Smooth muscle cell (in vitro differentiated cells): ENCODE measurements around the gene HLA-E. TPM values are rescaled to one million over a fixed set of nuclear protein-coding genes. Genes with fewer than 3 reads are reported as not detected.
"Not testable (repeated sequence)": the region's sequence is repeated elsewhere in the genome, so short reads cannot be mapped to it uniquely, and the experiment has no call there.

Experiments
- DNase-seq: peaks from one replicate; lab custom pipeline; 2025; ENCODE audit not compliant: unreplicated experiment; lab: John Stamatoyannopoulos, UW
- H2AFZ ChIP-seq: fragments of 200-600 bp; sonication (generic); 2 replicates; pipeline ENCODE4 v1.6.0; 2016; ENCODE audit warnings: antibody characterized with exemption, low read depth, mild to moderate bottlenecking
- H3F3A ChIP-seq: fragments of 200-600 bp; sonication (generic); 2 replicates; pipeline ENCODE4 v1.6.0; 2017; ENCODE audit warnings: antibody characterized with exemption, low read depth
- H3K27ac ChIP-seq: fragments of 200-600 bp; sonication (generic); 2 replicates; pipeline ENCODE4 v1.5.1; 2016; ENCODE audit warnings: low read depth, mild to moderate bottlenecking
- H3K27me3 ChIP-seq: fragments of 200-600 bp; sonication (generic); 2 replicates; pipeline ENCODE4 v1.6.1; 2016; ENCODE audit warnings: low read depth, mild to moderate bottlenecking
- H3K36me3 ChIP-seq: fragments of 200-600 bp; sonication (generic); 2 replicates; pipeline ENCODE4 v1.5.1; 2016; ENCODE audit warnings: low read depth
- H3K4me1 ChIP-seq: fragments of 200-600 bp; sonication (generic); 2 replicates; pipeline ENCODE4 v1.5.1; 2016; ENCODE audit warnings: low read depth
- H3K4me2 ChIP-seq: fragments of 200-600 bp; sonication (generic); 2 replicates; pipeline ENCODE4 v1.6.0; 2016; ENCODE audit warnings: mild to moderate bottlenecking
- H3K4me3 ChIP-seq: fragments of 200-600 bp; sonication (generic); 2 replicates; pipeline ENCODE4 v1.5.1; 2016; ENCODE audit warnings: mild to moderate bottlenecking
- H3K79me2 ChIP-seq: fragments of 200-600 bp; sonication (generic); 2 replicates; pipeline ENCODE4 v1.6.0; 2016; ENCODE audit warnings: low read depth, mild to moderate bottlenecking
- H3K9ac ChIP-seq: fragments of 200-600 bp; sonication (generic); 2 replicates; pipeline ENCODE4 v1.6.0; 2016; ENCODE audit warnings: low read depth
- H3K9me3 ChIP-seq: fragments of 200-600 bp; sonication (generic); replicated peaks from 2 replicates; pipeline ENCODE4 v1.5.1; 2016; ENCODE audit warnings: low read depth
- H4K20me1 ChIP-seq: fragments of 200-600 bp; sonication (generic); 2 replicates; pipeline ENCODE4 v1.6.0; 2016; ENCODE audit warnings: low read depth
- WGBS: methylation state at CpG from one replicate; pipeline ENCODE4 v1.1.7; 2016; ENCODE audit warnings: low lambda C conversion rate; 5-methylcytosine and 5-hydroxymethylcytosine counted together
- polyA plus RNA-seq: library from polyadenylated mRNA; unstranded; fragments of >200 nt; fragmentation: Nextera tagmentation; extraction: Ambion mirVana; gene quantifications from 2 replicates; pipeline ENCODE4 v1.2.1, GENCODE V29; 2016
- total RNA-seq: library from RNA; depleted of rRNA; stranded (reverse); fragments of >200 nt; gene quantifications from 2 replicates; pipeline ENCODE4 v1.2.3, GENCODE V29; 2014
- TF ChIP-seq, protein P1 (sequence below): fragments of 200-600 bp; sonication (generic); IDR thresholded peaks from 2 replicates; pipeline ENCODE4 v1.5.1; 2017; ENCODE audit warnings: borderline replicate concordance, mild to moderate bottlenecking, antibody characterized with exemption; ENCODE audit not compliant: insufficient read depth, poor library complexity, severe bottlenecking

HLA-E gene
- total and polyA plus RNA-seq, 2 experiments from 2014 or later, result 104 to 126 TPM

DNA sequence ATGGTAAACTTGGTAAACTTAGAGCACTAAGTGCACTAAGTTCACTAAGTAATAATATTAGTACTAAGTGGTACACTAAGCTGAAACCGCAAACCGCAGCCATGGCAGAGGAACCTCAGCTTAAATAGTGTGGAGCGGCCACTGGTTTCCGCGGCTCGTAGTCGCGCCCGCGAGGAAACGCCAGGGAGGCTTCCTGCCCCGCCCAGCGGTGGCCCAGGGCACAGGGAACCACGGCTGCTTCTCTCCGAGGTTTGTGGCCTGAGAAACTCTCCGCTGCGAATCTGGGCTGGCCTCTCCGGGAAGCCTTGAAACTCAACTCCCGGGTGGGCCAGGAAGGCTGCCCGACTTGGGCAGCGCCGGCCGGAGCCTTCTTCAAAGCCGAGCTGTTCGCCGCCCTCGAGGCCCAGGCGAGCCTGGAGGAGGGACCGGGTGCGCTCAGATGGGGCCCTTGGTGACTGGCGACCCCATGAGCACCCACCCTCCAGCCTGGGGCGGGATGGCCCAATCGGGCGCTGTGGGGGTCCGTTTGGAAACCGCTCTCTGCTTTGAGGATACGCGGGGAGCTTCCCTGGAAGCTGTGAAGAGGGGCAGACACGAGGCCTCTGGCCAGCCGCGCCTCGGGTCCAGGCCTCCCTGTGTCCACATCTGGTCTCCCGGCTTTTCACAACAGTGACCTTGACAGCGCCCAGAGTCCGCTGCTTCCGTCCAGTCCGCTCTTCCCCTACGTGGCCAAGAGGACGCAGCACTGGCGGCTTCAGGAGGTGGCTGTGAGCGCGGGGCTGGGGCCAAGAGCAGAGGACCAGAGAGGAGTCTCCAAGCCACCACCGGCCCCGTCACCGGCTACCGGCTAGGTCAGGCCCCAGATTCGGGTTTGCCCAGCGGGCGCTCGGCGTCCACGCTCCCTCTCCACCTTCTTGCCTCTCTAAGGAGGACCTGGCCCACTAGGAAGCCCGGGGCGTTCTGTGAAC lies 25.4 kb upstream of the HLA-E start:
- no peaks in the 10 kb centered on the region for H3K79me2 ChIP-seq
- 83% methylated on average over 64 of the region's 64 CpGs for WGBS
- no peak overlapping the region for H2AFZ ChIP-seq

DNA sequence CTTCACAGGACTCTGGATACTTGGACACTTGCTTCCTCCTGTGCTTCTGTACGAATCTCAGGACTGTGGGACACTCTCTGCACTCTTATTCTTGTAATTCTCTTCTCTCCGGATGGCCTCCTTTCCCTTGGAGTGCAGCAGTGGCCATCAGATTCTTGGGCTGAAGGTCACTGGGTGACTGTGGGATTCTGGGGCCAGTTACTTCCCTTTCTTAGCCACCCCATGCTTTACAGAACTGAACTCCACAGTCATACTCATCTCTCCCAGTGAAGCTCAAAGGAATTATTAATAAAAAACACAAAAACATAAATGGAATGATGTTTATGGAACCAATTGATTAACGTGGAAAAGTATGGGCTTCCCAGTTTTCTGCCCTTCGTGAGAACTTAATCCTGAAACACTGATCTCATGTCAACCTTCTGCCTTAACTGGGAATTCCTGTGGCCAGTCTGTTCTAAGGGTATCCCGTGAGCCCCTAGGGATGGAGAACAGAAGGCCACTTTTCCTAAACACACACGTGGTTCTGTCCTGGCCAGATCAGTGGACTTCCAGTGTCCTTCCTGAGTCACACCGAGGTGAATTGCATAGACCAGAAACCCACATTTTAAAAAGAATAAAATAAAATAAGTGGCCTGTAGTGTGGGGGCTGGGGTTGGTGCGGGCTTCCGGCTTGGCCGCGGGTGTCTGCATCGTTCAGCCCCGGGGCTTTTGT lies 23.6 kb upstream of the HLA-E start:
- peaks cover 92% of the 10 kb centered on the region for H3K27me3 ChIP-seq
- H3K36me3 ChIP-seq, result no peaks in the 10 kb centered on the region
- no peaks in the 10 kb centered on the region for H3K79me2 ChIP-seq
- H2AFZ ChIP-seq, result no peak overlapping the region
- H3K9me3 ChIP-seq, result no peaks in the 10 kb centered on the region
- peak overlapping the region; percentile 75 for H3K4me2 ChIP-seq
- no peaks in the 10 kb centered on the region for H3F3A ChIP-seq
- TF ChIP-seq, protein P1, sequence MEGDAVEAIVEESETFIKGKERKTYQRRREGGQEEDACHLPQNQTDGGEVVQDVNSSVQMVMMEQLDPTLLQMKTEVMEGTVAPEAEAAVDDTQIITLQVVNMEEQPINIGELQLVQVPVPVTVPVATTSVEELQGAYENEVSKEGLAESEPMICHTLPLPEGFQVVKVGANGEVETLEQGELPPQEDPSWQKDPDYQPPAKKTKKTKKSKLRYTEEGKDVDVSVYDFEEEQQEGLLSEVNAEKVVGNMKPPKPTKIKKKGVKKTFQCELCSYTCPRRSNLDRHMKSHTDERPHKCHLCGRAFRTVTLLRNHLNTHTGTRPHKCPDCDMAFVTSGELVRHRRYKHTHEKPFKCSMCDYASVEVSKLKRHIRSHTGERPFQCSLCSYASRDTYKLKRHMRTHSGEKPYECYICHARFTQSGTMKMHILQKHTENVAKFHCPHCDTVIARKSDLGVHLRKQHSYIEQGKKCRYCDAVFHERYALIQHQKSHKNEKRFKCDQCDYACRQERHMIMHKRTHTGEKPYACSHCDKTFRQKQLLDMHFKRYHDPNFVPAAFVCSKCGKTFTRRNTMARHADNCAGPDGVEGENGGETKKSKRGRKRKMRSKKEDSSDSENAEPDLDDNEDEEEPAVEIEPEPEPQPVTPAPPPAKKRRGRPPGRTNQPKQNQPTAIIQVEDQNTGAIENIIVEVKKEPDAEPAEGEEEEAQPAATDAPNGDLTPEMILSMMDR, result no peak
- H3K4me1 ChIP-seq, result no peaks in the 10 kb centered on the region
- no peaks in the 10 kb centered on the region for H4K20me1 ChIP-seq
- H3K4me3 ChIP-seq, result peak overlapping the region; percentile 41
- DNase-seq, result no peak
- H3K27ac ChIP-seq, result no peak overlapping the region
- H3K9ac ChIP-seq, result no peak overlapping the region
- WGBS, result 59% methylated on average over 13 of the region's 13 CpGs

More for the DNA sequence above, 25.4 kb upstream of the HLA-E start:
- peaks cover 96% of the 10 kb centered on the region for H3K27me3 ChIP-seq
- TF ChIP-seq, protein P1, result no peak
- H3K9ac ChIP-seq, result no peak overlapping the region
- H4K20me1 ChIP-seq, result no peaks in the 10 kb centered on the region
- no peaks in the 10 kb centered on the region for H3K9me3 ChIP-seq
- no peak overlapping the region for H3K4me3 ChIP-seq
- H3K27ac ChIP-seq, result no peak overlapping the region
- H3K4me2 ChIP-seq, result no peak overlapping the region
- no peaks in the 10 kb centered on the region for H3K36me3 ChIP-seq
- H3K4me1 ChIP-seq, result no peaks in the 10 kb centered on the region
- DNase-seq, result no peak
- no peaks in the 10 kb centered on the region for H3F3A ChIP-seq

DNA sequence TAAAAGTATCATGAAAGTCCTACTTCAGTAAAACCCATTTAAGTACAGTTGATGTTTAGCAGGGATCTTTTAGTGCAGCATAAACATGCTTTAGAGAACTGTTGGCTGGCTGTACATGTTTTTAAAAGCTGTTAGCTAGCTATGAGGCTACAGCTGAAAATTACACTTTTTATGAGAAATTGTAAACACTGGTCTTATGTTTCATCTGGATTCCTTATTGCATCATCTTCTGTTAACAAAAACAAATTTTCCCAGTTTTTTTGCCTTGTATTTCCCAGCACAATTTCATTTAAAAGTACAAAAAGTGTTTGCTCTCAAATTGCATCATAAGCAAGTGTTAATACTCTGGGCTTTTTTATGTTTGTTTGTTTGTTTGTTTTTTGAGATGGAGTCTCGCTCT lies 18.3 kb upstream of the HLA-E start:
- no peak for DNase-seq
- no peaks in the 10 kb centered on the region for H3K36me3 ChIP-seq
- TF ChIP-seq, protein P1, result no peak
- H2AFZ ChIP-seq, result no peak overlapping the region
- no peaks in the 10 kb centered on the region for H3F3A ChIP-seq
- WGBS, result 61% methylated on average over 1 of the region's 1 CpG
- H3K27me3 ChIP-seq, result peaks cover 40% of the 10 kb centered on the region
- no peak overlapping the region for H3K27ac ChIP-seq
- no peaks in the 10 kb centered on the region for H4K20me1 ChIP-seq
- H3K4me2 ChIP-seq, result no peak overlapping the region
- H3K4me1 ChIP-seq, result no peaks in the 10 kb centered on the region
- H3K9me3 ChIP-seq, result no peaks in the 10 kb centered on the region
- no peak overlapping the region for H3K4me3 ChIP-seq
- no peak overlapping the region for H3K9ac ChIP-seq
- H3K79me2 ChIP-seq, result no peaks in the 10 kb centered on the region

DNA sequence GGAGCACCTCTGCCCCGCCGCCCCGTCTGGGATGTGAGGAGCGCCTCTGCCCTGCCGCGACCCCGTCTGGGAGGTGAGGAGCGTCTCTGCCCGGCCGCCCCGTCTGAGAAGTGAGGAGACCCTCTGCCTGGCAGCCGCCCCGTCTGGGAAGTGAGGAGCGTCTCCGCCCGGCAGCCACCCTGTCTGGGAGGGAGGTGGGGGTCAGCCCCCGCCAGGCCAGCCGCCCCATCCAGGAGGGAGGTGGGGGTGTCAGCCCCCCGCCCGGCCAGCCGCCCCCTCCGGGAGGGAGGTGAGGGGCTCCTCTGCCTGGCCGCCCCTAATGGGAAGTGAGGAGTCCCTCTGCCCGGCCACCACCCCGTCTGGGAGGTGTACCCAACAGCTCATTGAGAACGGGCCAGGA lies 14.2 kb upstream of the HLA-E start:
- not testable (repeated sequence) for H3K27ac ChIP-seq, H3K4me3 ChIP-seq, DNase-seq, H3F3A ChIP-seq, H2AFZ ChIP-seq, H3K4me2 ChIP-seq, H3K9ac ChIP-seq, H3K36me3 ChIP-seq, H3K79me2 ChIP-seq, H3K4me1 ChIP-seq, H3K9me3 ChIP-seq, H4K20me1 ChIP-seq
- H3K27me3 ChIP-seq, result peaks cover 29% of the 10 kb centered on the region
- WGBS, result over 99% methylated on average over 24 of the region's 26 CpGs
